BJ (cell line): Measurements from ENCODE around the gene SLC25A48. TPM values are rescaled to one million over a fixed set of nuclear protein-coding genes. Genes with fewer than 3 reads are reported as not detected.

Experiments used
- CTCF ChIA-PET: fragments of 350-600 bp; formaldehyde crosslinking; extraction: SDS; loops from one replicate; lab custom pipeline; 2021; ENCODE audit warnings: antibody characterized with exemption, inconsistent platforms; lab: Yijun Ruan, JAX
- POLR2A ChIA-PET: fragments of 300-600 bp; sonication (Branson Sonifier 250); formaldehyde crosslinking; extraction: SDS; loops from one replicate; lab custom pipeline; 2021; ENCODE audit warnings: antibody characterized with exemption; lab: Charles Lee
- DNase-seq: peaks from one replicate; pipeline ENCODE4 v3.0.0-alpha.2; 2011; ENCODE audit warnings: low read depth
- H3K27me3 ChIP-seq: 2 replicates; pipeline ENCODE4 v1.6.0; 2011; ENCODE audit warnings: low read length; ENCODE audit not compliant: control insufficient read depth, insufficient read depth
- H3K36me3 ChIP-seq: 2 replicates; pipeline ENCODE4 v1.5.1; 2011; ENCODE audit warnings: low read length; ENCODE audit not compliant: control insufficient read depth, insufficient read depth
- H3K4me3 ChIP-seq: 2 replicates; pipeline ENCODE4 v1.5.1; 2011; ENCODE audit warnings: low read depth, mild to moderate bottlenecking, control low read depth, low read length
- polyA plus RNA-seq: library from polyadenylated mRNA; depleted of rRNA; stranded (reverse); fragments of >200 nt; gene quantifications from 2 replicates; pipeline ENCODE4 v1.2.3, GENCODE V29; 2011
- TF ChIP-seq, protein P1 (sequence below): IDR thresholded peaks from 2 replicates; pipeline ENCODE4 v1.5.1; 2011; ENCODE audit warnings: low read depth, mild to moderate bottlenecking, control low read depth, inconsistent platforms, low read length, moderate library complexity; ENCODE audit not compliant: insufficient read depth

The SLC25A48 gene
- polyA plus RNA-seq, 1 experiment: not detected

DNA sequence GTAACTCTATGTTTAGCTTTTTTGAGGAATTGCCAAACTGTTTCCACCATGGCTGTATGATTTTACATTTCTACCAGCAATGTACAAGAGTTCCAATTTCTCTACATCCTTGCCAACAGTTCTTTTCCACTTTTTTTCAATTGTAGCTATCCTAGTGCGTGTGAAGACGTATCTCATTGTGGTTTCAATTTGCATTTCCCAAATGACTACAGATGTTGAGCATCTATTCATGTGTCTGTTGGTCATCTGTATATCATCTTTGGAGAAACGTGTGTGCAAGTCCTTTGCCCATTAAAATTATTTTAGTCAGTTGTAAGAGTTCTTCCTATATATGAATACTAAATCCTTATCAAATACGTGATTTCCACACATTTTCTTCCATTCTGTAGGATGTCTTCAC, 6.5 kb downstream of the SLC25A48 start:
- no peak for DNase-seq
- ChIA-PET POLR2A (no interaction called here), CTCF (interaction anchor here (0.9 to 4.8 kb wide), 2 partner anchors 12 to 280 kb away, joined by 4 to 25 read pairs; no protein-coding TSS in a partner anchor)
- Histone ChIP-seq H3K4me3 (no peak overlapping the region), H3K36me3 (no peaks in the 10 kb centered on the region), H3K27me3 (no peaks in the 10 kb centered on the region; the same call in 1 of the 2 replicates)
- TF ChIP-seq, protein P1, sequence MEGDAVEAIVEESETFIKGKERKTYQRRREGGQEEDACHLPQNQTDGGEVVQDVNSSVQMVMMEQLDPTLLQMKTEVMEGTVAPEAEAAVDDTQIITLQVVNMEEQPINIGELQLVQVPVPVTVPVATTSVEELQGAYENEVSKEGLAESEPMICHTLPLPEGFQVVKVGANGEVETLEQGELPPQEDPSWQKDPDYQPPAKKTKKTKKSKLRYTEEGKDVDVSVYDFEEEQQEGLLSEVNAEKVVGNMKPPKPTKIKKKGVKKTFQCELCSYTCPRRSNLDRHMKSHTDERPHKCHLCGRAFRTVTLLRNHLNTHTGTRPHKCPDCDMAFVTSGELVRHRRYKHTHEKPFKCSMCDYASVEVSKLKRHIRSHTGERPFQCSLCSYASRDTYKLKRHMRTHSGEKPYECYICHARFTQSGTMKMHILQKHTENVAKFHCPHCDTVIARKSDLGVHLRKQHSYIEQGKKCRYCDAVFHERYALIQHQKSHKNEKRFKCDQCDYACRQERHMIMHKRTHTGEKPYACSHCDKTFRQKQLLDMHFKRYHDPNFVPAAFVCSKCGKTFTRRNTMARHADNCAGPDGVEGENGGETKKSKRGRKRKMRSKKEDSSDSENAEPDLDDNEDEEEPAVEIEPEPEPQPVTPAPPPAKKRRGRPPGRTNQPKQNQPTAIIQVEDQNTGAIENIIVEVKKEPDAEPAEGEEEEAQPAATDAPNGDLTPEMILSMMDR: no peak

DNA sequence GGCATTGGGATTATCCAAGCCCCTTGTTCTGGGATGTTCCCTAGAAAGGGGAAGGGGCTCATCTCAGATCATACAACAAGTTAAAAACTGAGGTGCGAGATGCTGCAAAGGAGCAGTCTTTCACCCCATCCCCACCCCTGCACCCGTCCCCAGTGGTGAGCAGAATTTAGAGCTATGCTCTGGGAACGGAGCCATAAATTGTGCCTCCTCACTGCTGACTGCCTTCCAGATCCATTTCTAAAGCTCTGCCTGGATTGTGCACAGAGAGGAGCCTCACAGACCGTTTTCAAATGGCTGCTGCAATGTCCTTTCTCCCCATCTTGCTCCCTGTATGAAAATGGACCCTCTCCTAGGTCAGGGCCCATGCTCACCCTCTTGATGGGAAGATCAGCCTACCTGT, 8.3 kb downstream of the SLC25A48 start:
- TF ChIP-seq, protein P1: no peak
- Histone ChIP-seq H3K27me3 (no peaks in the 10 kb centered on the region; the same call in 1 of the 2 replicates), H3K4me3 (no peak overlapping the region), H3K36me3 (no peaks in the 10 kb centered on the region)
- no peak for DNase-seq
- POLR2A ChIA-PET: no interaction called here
- CTCF ChIA-PET: interaction anchor here (2.5 kb wide), 1 partner anchor 8 kb away, joined by 10 read pairs; the partner anchor contains the start of gene SLC25A48

DNA sequence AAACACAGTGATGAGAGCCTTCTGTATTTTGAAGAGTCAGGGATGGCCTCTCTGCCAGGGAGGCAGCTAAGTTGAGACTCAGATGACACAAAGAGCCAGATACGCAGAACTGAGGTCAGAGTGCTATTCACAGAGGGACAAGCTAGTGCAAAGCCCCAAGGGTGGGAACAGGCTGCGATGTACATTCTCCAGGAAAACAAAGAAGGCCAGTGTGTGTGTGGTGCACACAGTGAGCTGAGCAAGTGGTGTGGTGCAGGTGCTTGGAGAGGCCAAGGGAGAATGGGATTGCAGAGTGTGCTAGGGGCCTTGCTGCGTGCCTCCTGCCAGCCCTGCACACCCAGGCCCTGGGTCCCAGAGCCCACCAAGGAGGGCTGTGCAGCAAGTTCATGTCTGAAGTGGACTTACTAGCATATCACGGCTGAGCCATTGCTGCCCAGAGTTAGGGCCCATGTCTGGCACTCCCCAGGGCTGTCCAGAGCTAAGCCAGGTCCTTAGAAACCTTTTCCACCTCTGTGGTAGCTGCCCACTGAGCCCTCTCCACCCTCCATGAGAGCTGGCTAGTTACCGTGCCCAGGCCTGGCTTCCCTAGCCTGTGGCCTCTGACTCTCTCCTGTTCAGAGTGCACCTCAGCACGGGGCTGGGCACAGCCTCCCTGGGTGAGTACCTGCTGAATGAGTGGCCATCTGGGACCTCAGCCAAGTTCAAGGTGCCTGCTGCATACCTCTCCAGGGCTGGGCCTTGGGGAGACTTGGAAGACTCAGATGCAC, 9.3 kb downstream of the SLC25A48 start:
- POLR2A ChIA-PET: no interaction called here
- CTCF ChIA-PET: interaction anchor here (0.9 to 2.5 kb wide), 2 partner anchors 9 to 282 kb away, joined by 3 to 10 read pairs; partner anchors contain the start of gene SLC25A48
- no peak for DNase-seq
- Histone ChIP-seq H3K27me3 (no peaks in the 10 kb centered on the region; the same call in 1 of the 2 replicates), H3K4me3 (no peak overlapping the region), H3K36me3 (no peaks in the 10 kb centered on the region)
- TF ChIP-seq, protein P1: no peak

DNA sequence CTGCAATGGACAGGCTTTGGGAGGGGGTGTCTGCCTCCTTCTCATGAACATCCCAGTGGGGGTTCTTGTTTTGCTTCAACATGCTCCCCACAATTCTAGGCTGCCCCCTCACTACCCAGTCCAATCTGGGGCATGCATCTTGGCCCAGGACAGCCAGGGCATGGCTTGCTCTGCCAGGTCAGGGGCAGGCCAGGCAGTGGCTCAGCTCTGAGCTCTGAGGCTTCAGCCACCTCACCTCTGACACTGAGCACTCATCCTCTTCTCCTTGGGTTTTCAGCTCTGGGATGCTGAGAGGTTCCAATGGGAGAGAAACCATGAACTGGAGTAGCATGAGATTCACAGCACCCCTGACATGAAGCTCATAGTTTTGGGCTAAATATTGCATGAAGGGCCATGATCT, 11.8 kb downstream of the SLC25A48 start:
- DNase-seq: no peak
- ChIA-PET POLR2A (no interaction called here), CTCF (no interaction called here)
- no peaks in the 10 kb centered on the region for H3K36me3 ChIP-seq
- TF ChIP-seq, protein P1: no peak
- H3K27me3 ChIP-seq: no peaks in the 10 kb centered on the region; the same call in 1 of the 2 replicates
- H3K4me3 ChIP-seq: no peak overlapping the region

- ChIA-PET POLR2A (no interaction called here), CTCF (no interaction called here)
- H3K27me3 ChIP-seq: peaks cover 3% of the 10 kb centered on the region
- no peak overlapping the region for H3K4me3 ChIP-seq
- no peaks in the 10 kb centered on the region for H3K36me3 ChIP-seq
- TF ChIP-seq, protein P1: no peak
- no peak for DNase-seq
Measured at GRCh38 chr5:135847976-135848375, 13.5 kb downstream of the SLC25A48 start.
